ENCODE data around the gene PSMC4. TPM values are rescaled to one million over a fixed set of nuclear protein-coding genes. Genes with fewer than 3 reads are reported as not detected.

Gene PSMC4
- total RNA-seq, 4 donors from 2014 or later = 46.4 to 83.4 (median 77.5) TPM

GRCh38 chr19:39998501-39998900, 27.5 kb downstream of the PSMC4 start:
- H3K27me3 ChIP-seq = no peaks in the 10 kb centered on the region
- H3K4me1 ChIP-seq = peaks cover 10 to 16% (median 12%) of the 10 kb centered on the region in 4 donors
- H3K27ac ChIP-seq = no peak overlapping the region
- intact Hi-C loops (cut with DNase I; ENCODE audit: low total_unique reads) (loop anchor here (10.0 kb wide), 1 partner anchor 746 kb away; no protein-coding TSS in a partner anchor), in situ Hi-C loops (cut with MboI; ENCODE audit: low pct_ligation_motif_present in 1 of 4, low pct_unique_long_range_greater_than_20kb in 1 of 4, low sequenced_read_pairs in 3 of 4) (no loop called here)
- no peaks in the 10 kb centered on the region for H3K9me3 ChIP-seq
- 96% methylated on average over 4 of the region's 4 CpGs; no CpG with 5 or more reads in 1 of the 2 donors for WGBS, 2 donors (ENCODE audit: low coverage in 1 of 2)
- H3K36me3 ChIP-seq = no peaks in the 10 kb centered on the region
- TF ChIP-seq EP300 (IDR thresholded peaks at IDR 0.05; ENCODE audit: low read depth) (no peak), POLR2AphosphoS5 (IDR thresholded peaks at IDR 0.05) (no peak), POLR2A (IDR thresholded peaks at IDR 0.05) (no peak), CTCF (IDR thresholded peaks at IDR 0.05) (no peak)
- no peak overlapping the region for H3K4me3 ChIP-seq
- no peak for DNase-seq

GRCh38 chr19:40005691-40006272, 34.8 kb downstream of the PSMC4 start:
- Histone ChIP-seq H3K4me1 (no peaks in the 10 kb centered on the region), H3K27ac (no peak overlapping the region), H3K36me3 (peaks cover 0 to 40% (median 10%) of the 10 kb centered on the region in 4 donors), H3K9me3 (peaks cover 0 to 7% of the 10 kb centered on the region in 2 donors), H3K4me3 (no peak overlapping the region), H3K27me3 (no peaks in the 10 kb centered on the region)
- WGBS, 2 donors (ENCODE audit: low coverage in 1 of 2) = 85 to 91% methylated on average over 4 of the region's 4 CpGs
- no peak for DNase-seq
- no peak for TF ChIP-seq POLR2A (IDR thresholded peaks at IDR 0.05)
- no peak for TF ChIP-seq EP300 (IDR thresholded peaks at IDR 0.05; ENCODE audit: low read depth)
- in situ Hi-C loops (cut with MboI; ENCODE audit: low pct_ligation_motif_present in 1 of 4, low pct_unique_long_range_greater_than_20kb in 1 of 4, low sequenced_read_pairs in 3 of 4) (no loop called here), intact Hi-C loops (cut with DNase I; ENCODE audit: low total_unique reads) (no loop called here)

GRCh38 chr19:40006273-40006691, 35.3 kb downstream of the PSMC4 start:
- Histone ChIP-seq H3K4me1 (no peaks in the 10 kb centered on the region), H3K27ac (no peak overlapping the region), H3K4me3 (no peak overlapping the region), H3K27me3 (no peaks in the 10 kb centered on the region), H3K36me3 (peaks cover 0 to 45% (median 11%) of the 10 kb centered on the region in 4 donors), H3K9me3 (peaks cover 0 to 7% of the 10 kb centered on the region in 2 donors)
- 80% methylated on average over 1 of the region's 1 CpG; no CpG with 5 or more reads in 1 of the 2 donors for WGBS, 2 donors (ENCODE audit: low coverage in 1 of 2)
- in situ Hi-C loops (cut with MboI; ENCODE audit: low pct_ligation_motif_present in 1 of 4, low pct_unique_long_range_greater_than_20kb in 1 of 4, low sequenced_read_pairs in 3 of 4) (no loop called here), intact Hi-C loops (cut with DNase I; ENCODE audit: low total_unique reads) (no loop called here)
- DNase-seq = no peak
- no peak for TF ChIP-seq POLR2A (IDR thresholded peaks at IDR 0.05)
- no peak for TF ChIP-seq CTCF (IDR thresholded peaks at IDR 0.05)
- no peak for TF ChIP-seq EP300 (IDR thresholded peaks at IDR 0.05; ENCODE audit: low read depth)
- TF ChIP-seq POLR2AphosphoS5 (IDR thresholded peaks at IDR 0.05) = no peak

GRCh38 chr19:40009674-40010073, 38.7 kb downstream of the PSMC4 start:
- Histone ChIP-seq H3K27ac (no peak overlapping the region), H3K9me3 (peaks cover 21 to 24% of the 10 kb centered on the region in 2 donors), H3K27me3 (no peaks in the 10 kb centered on the region), H3K4me1 (no peaks in the 10 kb centered on the region), H3K4me3 (no peak overlapping the region), H3K36me3 (peaks cover 0 to 77% (median 17%) of the 10 kb centered on the region in 4 donors)
- in situ Hi-C loops (cut with MboI; ENCODE audit: low pct_ligation_motif_present in 1 of 4, low pct_unique_long_range_greater_than_20kb in 1 of 4, low sequenced_read_pairs in 3 of 4) = no loop called here
- DNase-seq = no peak
- TF ChIP-seq EP300 (IDR thresholded peaks at IDR 0.05; ENCODE audit: low read depth) (no peak), CTCF (IDR thresholded peaks at IDR 0.05) (no peak), POLR2AphosphoS5 (IDR thresholded peaks at IDR 0.05) (no peak), POLR2A (IDR thresholded peaks at IDR 0.05) (no peak)
- intact Hi-C loops (cut with DNase I; ENCODE audit: low total_unique reads) = no loop called here
